WTC11 (cell line): ENCODE results near the gene TNFRSF13B. TPM values are rescaled to one million over a fixed set of nuclear protein-coding genes. Genes with fewer than 3 reads are reported as not detected.
A peak's percentile ranks its signal among the peaks of the same experiment; 100 is the strongest.

Source experiments
- ATAC-seq: fragments of 200-7000 bp; cut with Tn5 transposase; 2 replicates; pipeline ENCODE4 v1.10.0; 2021; ENCODE audit warnings: mild to moderate bottlenecking, moderate library complexity
- CTCF ChIA-PET: fragments of 300-600 bp; sonication (Branson Sonifier 250); formaldehyde crosslinking; loops from one replicate; lab custom pipeline; 2021; ENCODE audit warnings: antibody characterized with exemption; lab: Charles Lee
- POLR2A ChIA-PET: fragments of 350-600 bp; sonication (Branson Sonifier 250); formaldehyde crosslinking; loops from one replicate; lab custom pipeline; 2021; ENCODE audit warnings: antibody characterized with exemption; lab: Charles Lee
- DNase-seq: peaks from one replicate; pipeline ENCODE4 v3.0.0; 2021; ENCODE audit warnings: low spot score
- H3K27ac Mint-ChIP-seq: 2 replicates; pipeline ENCODE4 v1.8.0; 2021; ENCODE audit warnings: mixed read lengths
- H3K27me3 Mint-ChIP-seq: 2 replicates; pipeline ENCODE4 v1.8.0; 2021; ENCODE audit warnings: low read depth, mild to moderate bottlenecking, moderate library complexity, mixed read lengths
- H3K36me3 Mint-ChIP-seq: 2 replicates; pipeline ENCODE4 v1.8.0; 2021; ENCODE audit warnings: mixed read lengths
- H3K4me1 Mint-ChIP-seq: 2 replicates; pipeline ENCODE4 v1.8.0; 2022; ENCODE audit warnings: mixed read lengths
- H3K4me3 Mint-ChIP-seq: 2 replicates; pipeline ENCODE4 v1.8.0; 2021; ENCODE audit warnings: mild to moderate bottlenecking, moderate library complexity, mixed read lengths
- H3K9me3 Mint-ChIP-seq: 2 replicates; pipeline ENCODE4 v1.8.0; 2021; ENCODE audit warnings: mixed read lengths
- AR ChIP-seq: fragments of 250-450 bp; sonication (Bioruptor Pico); IDR thresholded peaks from 2 replicates; pipeline ENCODE4 v1.9.0; 2021; ENCODE audit warnings: mild to moderate bottlenecking
- ATF6 ChIP-seq: sonication (generic); formaldehyde crosslinking; IDR thresholded peaks from 2 replicates; pipeline ENCODE4 v1.8.1; 2023; ENCODE audit warnings: mild to moderate bottlenecking, missing genetic modification reagents
- CBFB ChIP-seq: sonication (generic); formaldehyde crosslinking; IDR thresholded peaks from 2 replicates; pipeline ENCODE4 v1.8.1; 2022; ENCODE audit warnings: mild to moderate bottlenecking, low read depth, missing genetic modification reagents
- CDX4 ChIP-seq: fragments of 250-450 bp; sonication (Bioruptor Pico); IDR thresholded peaks from 2 replicates; pipeline ENCODE4 v1.9.0; 2021; ENCODE audit warnings: moderate library complexity, mild to moderate bottlenecking, inconsistent platforms, borderline replicate concordance
- CREB1 ChIP-seq: sonication (generic); formaldehyde crosslinking; IDR thresholded peaks from 2 replicates; pipeline ENCODE4 v1.8.0; 2023; ENCODE audit warnings: mild to moderate bottlenecking, missing genetic modification reagents
- CTCF ChIP-seq: fragments of 200-600 bp; IDR thresholded peaks from 2 replicates; pipeline ENCODE4 v1.8.0; 2022; ENCODE audit warnings: antibody characterized with exemption
- ELF4 ChIP-seq: sonication (generic); formaldehyde crosslinking; IDR thresholded peaks from 2 replicates; pipeline ENCODE4 v1.8.1; 2022; ENCODE audit warnings: low read depth, mild to moderate bottlenecking, moderate library complexity, missing genetic modification reagents
- EMX1 ChIP-seq: fragments of 250-450 bp; sonication (Bioruptor Pico); IDR thresholded peaks from 2 replicates; pipeline ENCODE4 v1.8.0; 2021; ENCODE audit warnings: mild to moderate bottlenecking
- IRF1 ChIP-seq: sonication (generic); formaldehyde crosslinking; IDR thresholded peaks from 2 replicates; pipeline ENCODE4 v1.8.0; 2023; ENCODE audit warnings: missing genetic modification reagents
- SMAD4 ChIP-seq: sonication (generic); formaldehyde crosslinking; IDR thresholded peaks from 2 replicates; pipeline ENCODE4 v1.8.0; 2022; ENCODE audit warnings: mild to moderate bottlenecking, missing genetic modification reagents
- ZNF396 ChIP-seq: fragments of 250-450 bp; sonication (Bioruptor Pico); IDR thresholded peaks from 2 replicates; pipeline ENCODE4 v1.8.0; 2021; ENCODE audit warnings: mild to moderate bottlenecking, moderate library complexity, borderline replicate concordance
- ZNF512 ChIP-seq: sonication (generic); formaldehyde crosslinking; IDR thresholded peaks from 2 replicates; pipeline ENCODE4 v1.8.1; 2022; ENCODE audit warnings: missing genetic modification reagents, borderline replicate concordance
- ZNF532 ChIP-seq: fragments of 250-450 bp; sonication (Bioruptor Pico); IDR thresholded peaks from 2 replicates; pipeline ENCODE4 v1.9.0; 2021; ENCODE audit warnings: mild to moderate bottlenecking, borderline replicate concordance
- ZNF671 ChIP-seq: fragments of 250-450 bp; sonication (Bioruptor Pico); IDR thresholded peaks from 2 replicates; pipeline ENCODE4 v1.8.0; 2021; ENCODE audit warnings: mild to moderate bottlenecking
- ZSCAN18 ChIP-seq: fragments of 250-450 bp; sonication (Bioruptor Pico); IDR thresholded peaks from 2 replicates; pipeline ENCODE4 v2.1.2; 2022; ENCODE audit warnings: mild to moderate bottlenecking, moderate library complexity
- total RNA-seq: library from RNA; stranded (reverse); gene quantifications from 3 replicates; pipeline ENCODE4 v1.2.3, GENCODE V29; 2021
- TF ChIP-seq, protein P1 (sequence below): sonication (generic); formaldehyde crosslinking; IDR thresholded peaks from 2 replicates; pipeline ENCODE4 v1.8.1; 2022; ENCODE audit warnings: low read depth, mild to moderate bottlenecking, moderate library complexity, missing genetic modification reagents, borderline replicate concordance

TNFRSF13B gene
- total RNA-seq, 1 experiment from 2014 or later, result not detected

DNA sequence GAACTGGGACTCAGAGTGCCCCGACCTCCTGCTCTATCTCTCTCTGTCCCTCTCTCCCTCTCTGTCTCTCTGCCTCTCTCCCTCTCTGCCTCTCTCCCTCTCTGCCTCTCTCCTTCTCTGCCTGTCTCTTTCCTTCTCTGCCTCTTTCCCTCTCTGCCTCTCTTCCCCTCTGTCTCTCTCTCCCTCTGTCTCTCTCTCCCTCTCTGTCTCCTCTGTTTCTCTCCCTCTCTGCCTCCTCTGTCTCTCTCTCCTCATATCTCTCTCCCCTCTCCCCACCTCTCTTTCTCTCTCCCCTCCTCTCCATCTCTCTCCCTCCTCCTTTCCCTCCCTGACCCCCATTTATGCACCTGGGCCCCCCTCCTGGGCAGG is 32.7 kb downstream of the TNFRSF13B start:
- DNase-seq (no peak), ATAC-seq (no peak)
- no peaks in the 10 kb centered on the region for H3K36me3 Mint-ChIP-seq
- no peaks in the 10 kb centered on the region for H3K27me3 Mint-ChIP-seq
- CTCF ChIA-PET, result interaction anchor here (2.2 kb wide), 1 partner anchor 52 kb away, joined by 6 read pairs; no protein-coding TSS in a partner anchor
- H3K27ac Mint-ChIP-seq, result no peak overlapping the region
- H3K4me3 Mint-ChIP-seq, result no peak overlapping the region
- POLR2A ChIA-PET, result interaction anchor here (0.5 kb wide), 1 partner anchor 688 kb away, joined by 3 read pairs; no protein-coding TSS in a partner anchor
- no peaks in the 10 kb centered on the region for H3K9me3 Mint-ChIP-seq
- TF ChIP-seq CREB1 (CRISPR knock-in tag) (no peak), IRF1 (CRISPR knock-in tag) (no peak), SMAD4 (no peak), ZNF532 (CRISPR knock-in tag) (no peak), CDX4 (CRISPR knock-in tag) (no peak), CBFB (CRISPR knock-in tag) (no peak), CTCF (no peak), ZNF396 (no peak)
- TF ChIP-seq, protein P1, sequence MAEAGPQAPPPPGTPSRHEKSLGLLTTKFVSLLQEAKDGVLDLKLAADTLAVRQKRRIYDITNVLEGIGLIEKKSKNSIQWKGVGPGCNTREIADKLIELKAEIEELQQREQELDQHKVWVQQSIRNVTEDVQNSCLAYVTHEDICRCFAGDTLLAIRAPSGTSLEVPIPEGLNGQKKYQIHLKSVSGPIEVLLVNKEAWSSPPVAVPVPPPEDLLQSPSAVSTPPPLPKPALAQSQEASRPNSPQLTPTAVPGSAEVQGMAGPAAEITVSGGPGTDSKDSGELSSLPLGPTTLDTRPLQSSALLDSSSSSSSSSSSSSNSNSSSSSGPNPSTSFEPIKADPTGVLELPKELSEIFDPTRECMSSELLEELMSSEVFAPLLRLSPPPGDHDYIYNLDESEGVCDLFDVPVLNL, result no peak
- H3K4me1 Mint-ChIP-seq, result peaks cover 28% of the 10 kb centered on the region

DNA sequence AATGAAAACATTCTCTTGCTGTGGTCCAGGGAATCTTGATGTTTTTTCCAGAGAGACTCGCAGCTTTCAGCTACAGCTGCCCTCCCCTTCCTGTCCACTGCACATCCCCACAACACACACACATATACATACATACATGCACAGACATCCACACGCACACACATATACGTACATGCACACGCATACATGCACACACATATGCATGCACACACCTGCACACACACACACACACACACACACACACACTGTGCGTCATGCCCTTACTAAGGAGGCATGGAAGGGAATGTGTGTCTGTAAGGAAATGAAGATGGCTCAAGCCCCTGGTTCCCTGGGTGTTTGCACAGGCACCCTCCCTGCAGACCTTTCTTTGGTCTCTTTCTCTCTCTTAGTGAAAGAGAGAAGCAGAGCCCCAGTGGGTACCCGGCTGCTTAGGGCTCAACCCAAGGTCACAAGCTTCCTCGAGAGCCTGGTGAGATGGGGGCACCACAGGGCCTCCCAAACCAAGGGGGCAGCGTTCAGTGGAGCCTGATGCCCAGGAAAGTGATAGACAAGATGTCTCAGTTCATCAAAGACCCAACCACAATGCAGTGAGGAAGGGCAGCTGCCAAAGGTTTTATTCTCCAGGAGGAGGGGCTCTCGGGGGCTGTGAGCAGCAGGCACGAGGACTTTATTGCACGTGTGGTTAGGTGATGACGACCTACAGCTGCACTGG is 33.3 kb downstream of the TNFRSF13B start:
- CTCF ChIA-PET, result interaction anchor here (2.2 kb wide), 1 partner anchor 53 kb away, joined by 6 read pairs; no protein-coding TSS in a partner anchor
- no peak overlapping the region for H3K27ac Mint-ChIP-seq
- TF ChIP-seq ATF6, result no peak
- TF ChIP-seq ELF4 (CRISPR knock-in tag), result no peak
- TF ChIP-seq AR (CRISPR knock-in tag), result no peak
- no peak for TF ChIP-seq EMX1
- no peak for TF ChIP-seq ZNF512 (CRISPR knock-in tag)
- no peak for TF ChIP-seq ZNF671 (CRISPR knock-in tag)
- TF ChIP-seq ZSCAN18 (CRISPR knock-in tag), result no peak

More for the DNA sequence above, 33.3 kb downstream of the TNFRSF13B start:
- no peaks in the 10 kb centered on the region for H3K27me3 Mint-ChIP-seq
- no peaks in the 10 kb centered on the region for H3K9me3 Mint-ChIP-seq
- no peak overlapping the region for H3K4me3 Mint-ChIP-seq
- no peak for ATAC-seq
- POLR2A ChIA-PET, result interaction anchor here (0.5 kb wide), 1 partner anchor 688 kb away, joined by 3 read pairs; no protein-coding TSS in a partner anchor
- peak; percentile 7 for DNase-seq
- no peaks in the 10 kb centered on the region for H3K36me3 Mint-ChIP-seq
- H3K4me1 Mint-ChIP-seq, result peaks cover 28% of the 10 kb centered on the region
